Left renal cortex interstitium (tissue), 4 donors: ENCODE results near the gene IRX1. TPM values are rescaled to one million over a fixed set of nuclear protein-coding genes. Genes with fewer than 3 reads are reported as not detected.

Source experiments
- DNase-seq, 4 donors: peaks; one replicate each; pipeline ENCODE4 v3.0.0-alpha.2; 2013; ENCODE audit warnings: low read depth in 4 of 4, low spot score in 2 of 4, missing footprints in 1 of 4
- polyA plus RNA-seq, 4 donors: library from polyadenylated mRNA; unstranded; fragments of 120-200 nt; gene quantifications; one replicate each; pipeline ENCODE4 v1.2.1, GENCODE V29; 2013; ENCODE audit not compliant: insufficient read length in 4 of 4

IRX1 gene
- polyA plus RNA-seq, 4 donors, result 25.4 to 50.3 (median 42.3) TPM

- DNase-seq, result no peak
Measured at GRCh38 chr5:3600106-3601060, 4.8 kb downstream of the IRX1 start.

DNA sequence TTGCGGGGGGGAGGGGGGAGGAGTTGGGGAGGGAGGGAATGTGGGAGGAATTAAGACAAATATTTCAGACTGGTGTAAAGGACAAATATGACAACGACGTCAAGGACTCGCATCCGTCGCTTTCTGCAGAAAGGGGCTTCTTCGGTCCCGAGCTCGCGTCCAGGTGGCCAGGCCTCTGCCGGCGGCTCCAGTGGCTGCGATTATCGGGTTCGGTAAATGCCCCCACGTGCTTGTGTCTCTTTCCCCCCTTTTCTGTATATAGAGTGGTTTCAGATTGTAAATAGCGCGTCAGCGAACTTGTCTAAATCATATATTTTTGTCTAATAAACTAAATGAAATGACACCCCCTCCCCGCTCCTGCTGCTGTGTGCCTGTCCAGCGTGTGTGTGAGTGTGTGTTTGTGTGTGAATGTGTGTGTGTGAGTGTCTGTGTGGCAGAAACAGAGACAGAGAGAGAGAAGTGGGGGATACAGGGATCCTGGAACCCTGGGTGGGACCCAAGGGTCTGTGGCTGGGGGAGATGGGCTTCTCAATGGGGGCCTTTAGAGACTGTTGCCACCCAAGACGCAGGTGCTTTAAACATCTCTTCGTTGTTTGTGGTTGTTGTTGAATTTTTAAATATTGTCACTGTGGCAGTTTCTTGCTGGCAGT lies 5.6 kb downstream of the IRX1 start:
- DNase-seq, result no peak

DNA sequence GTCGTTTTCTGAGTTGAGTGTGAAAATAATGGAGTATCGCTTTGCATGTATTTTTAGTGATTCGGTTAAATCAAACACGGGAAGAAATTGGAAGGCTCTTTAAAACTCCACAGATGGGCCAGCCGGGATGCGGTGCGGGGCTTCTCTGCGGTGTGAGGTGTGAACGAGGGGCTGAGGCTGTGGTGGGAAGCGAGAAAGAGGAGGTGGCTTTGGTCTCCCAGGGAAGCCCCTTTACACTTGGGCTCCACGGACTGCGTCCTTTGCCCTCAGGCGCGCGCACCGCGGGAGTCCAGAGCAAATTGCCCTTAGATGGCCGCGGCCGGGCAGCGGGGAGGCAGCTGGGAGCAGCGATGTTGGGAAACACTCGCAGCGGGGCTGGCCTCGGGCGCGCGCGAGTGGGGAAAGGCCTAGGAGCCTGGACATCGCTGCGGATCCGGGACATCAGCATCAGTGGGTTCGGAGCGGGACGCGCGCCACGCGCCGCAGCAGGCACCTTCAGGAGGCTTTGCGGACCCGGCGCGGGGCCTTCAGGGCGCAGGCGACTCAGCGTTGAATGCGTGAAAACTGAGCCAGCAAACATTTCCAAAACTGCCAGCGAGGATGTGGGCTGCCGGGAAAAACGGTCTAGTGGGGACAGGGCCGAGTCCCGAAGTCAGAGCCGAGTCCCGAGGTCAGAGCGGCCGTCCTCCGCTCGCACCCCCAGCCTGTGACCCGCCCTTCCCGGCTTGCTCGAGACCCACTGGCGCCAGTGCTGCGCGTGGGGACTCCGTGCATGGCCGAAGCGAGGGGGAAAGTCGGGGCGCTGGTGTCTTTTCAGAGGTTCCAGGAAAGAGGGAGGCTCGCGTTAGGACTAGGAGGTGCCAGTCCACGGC lies 6.5 kb downstream of the IRX1 start:
- DNase-seq, result no peak

DNA sequence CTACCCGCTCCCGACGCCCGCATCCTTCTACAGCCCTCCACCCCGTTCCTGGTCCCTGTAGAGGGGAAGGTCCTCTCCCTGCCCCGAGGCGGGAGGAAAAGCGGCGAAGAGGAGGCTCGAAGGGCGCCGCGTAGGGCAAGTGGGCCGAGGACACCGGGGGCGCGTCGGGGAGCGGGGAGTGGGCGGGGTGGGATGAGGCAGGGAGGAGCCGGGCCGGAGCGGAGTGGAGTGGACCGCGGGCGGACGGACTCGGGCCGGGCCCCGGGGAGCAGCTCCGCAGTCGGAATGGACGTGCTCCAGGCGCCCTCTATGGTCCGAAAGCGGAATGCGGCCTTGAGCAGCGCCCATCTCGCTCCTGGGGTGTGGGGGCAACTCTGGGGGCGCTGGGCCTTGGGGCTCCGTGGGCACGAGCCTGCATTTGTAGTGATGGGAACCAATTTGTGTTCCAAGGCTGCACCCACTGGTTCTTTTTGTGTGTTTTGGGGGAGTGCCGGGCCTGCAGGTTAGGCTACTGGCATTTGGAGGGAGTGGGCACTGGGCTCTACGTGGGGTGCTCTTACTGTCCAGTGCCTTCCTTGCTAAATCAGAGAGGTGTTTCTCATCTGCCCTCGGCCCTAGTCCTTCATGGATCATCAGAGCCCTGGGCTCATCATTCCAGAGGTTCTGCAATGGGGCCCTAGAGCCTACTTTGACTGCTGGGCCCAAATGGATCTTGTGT lies 7.3 kb downstream of the IRX1 start:
- DNase-seq, result no peak

- no peak for DNase-seq
Measured at GRCh38 chr5:3604501-3604900, 8.9 kb downstream of the IRX1 start.

GRCh38 chr5:3605298-3606010 lies 9.8 kb downstream of the IRX1 start:
- no peak for DNase-seq

DNA sequence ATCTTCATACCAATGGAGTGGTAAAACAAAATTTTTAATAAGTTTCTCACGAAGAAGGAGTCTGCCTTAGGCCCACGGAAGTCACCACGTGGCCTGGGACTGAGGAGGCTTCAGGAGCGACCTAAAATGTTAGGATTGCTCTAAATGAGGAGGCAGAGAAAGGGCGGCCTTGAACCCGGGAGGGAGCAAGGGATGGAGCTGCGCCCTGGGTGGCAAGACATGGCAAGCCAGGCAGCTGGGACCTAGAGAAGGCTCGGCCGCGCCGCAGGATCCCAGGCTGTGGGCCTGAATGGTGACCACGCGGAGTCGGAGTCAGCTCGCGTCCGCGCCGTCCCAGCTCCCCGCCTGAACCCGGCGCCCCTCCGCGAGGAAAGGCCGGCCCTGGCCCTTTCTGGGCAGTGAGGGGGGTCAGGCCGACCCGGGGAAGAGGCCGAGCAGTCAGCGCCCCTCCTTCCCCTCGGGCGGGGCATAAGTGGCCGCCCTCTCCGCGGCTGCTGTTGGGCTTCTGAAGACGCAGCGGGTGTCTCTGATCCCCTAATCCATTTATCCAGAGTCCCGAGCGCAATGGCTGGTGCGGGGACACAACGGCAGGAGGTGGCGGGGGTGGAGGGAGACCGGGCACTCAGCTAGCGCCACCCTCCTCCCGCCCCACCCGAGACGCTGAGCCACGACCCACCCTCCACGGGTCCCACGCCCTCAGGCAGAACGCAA lies 10.6 kb downstream of the IRX1 start:
- DNase-seq, result no peak

GRCh38 chr5:3607541-3608181 lies 12.0 kb downstream of the IRX1 start:
- DNase-seq, result no peak

DNA sequence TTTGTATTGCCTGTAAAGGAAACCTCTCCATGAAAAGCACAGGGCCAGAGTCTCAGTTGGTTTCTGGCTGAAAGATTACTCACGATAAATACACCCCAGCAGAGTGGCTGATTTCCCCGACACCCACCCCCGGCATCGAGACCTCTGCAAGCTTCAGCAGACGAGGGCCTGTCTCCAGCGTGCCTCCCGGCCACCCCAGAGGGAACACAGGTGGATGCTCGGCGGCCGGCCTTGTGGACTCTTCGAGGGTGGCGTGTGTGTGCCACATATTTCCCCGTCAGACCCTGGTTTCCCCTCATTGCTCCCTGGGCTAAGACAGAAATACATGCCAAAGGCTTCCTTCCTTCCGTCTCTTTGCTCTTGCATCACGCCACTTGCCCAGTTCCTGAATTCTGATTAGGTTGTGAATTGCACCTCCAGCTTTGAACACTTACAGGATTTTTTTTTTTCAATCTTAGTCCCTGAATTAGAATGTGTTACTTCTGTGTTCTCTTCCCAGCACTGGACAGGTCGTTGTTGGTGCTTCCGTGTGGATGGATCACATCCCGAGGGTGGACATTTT lies 13.6 kb downstream of the IRX1 start:
- no peak for DNase-seq

DNA sequence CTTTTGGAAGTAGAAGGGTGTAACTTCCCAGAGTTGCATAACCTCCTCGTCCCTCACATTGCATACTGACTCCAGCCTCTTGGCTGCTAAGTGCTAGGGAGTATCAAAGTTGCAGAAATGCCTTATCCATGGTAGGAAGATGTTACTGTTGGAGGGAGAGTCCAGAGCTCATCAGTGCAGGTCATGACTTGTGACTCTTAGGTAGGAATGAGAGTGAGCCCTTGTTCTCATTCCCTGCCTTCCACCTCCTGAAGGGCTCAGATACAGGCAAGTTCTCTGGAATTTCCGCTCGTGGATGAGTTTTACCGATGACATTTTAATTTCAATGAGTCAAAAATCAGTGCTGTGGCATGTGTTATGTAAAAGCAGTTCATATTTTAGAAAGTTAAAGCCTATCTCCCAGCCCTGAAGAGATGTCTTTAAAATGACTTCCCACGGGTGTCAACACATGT lies 17.0 kb downstream of the IRX1 start:
- no peak for DNase-seq

DNA sequence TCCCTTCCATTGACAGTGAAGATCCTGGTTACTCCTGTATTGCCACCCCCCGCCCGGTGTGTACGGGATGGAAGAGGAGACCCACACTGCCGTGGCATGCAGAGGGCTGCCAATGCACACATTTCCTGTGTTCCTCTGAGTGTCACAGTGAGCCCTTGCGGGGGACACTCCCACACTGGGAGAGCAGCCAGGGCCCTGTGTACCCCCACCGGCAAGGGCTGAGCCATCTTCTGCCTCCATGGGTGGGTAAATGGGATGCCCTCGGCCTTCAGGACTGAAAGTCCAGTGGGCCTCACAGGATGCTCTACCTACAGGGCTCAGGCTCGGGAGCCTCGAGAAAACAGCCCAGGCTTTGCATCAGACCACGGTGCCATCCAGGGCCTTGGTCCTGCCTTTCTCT lies 18.1 kb downstream of the IRX1 start:
- no peak for DNase-seq

DNA sequence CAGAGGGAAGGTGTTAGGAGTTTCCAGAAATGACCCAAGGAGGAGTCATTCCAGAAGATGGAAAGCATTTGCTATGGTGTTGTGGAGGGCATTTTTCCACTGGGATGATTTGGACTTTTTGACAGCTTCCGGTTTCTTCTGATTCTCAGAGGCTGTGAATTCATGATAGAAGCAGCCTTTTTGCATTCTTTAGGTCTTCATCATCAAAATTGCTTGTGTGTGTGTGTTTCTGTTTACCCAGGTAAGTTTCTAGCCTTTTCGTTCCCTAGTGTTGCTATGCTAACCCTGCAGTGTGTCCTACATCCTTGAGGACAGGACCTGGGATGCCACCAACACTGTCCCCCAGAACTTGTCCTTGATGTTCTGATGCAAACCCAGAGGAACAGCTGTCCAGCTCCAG lies 19.6 kb downstream of the IRX1 start:
- DNase-seq, result no peak

DNA sequence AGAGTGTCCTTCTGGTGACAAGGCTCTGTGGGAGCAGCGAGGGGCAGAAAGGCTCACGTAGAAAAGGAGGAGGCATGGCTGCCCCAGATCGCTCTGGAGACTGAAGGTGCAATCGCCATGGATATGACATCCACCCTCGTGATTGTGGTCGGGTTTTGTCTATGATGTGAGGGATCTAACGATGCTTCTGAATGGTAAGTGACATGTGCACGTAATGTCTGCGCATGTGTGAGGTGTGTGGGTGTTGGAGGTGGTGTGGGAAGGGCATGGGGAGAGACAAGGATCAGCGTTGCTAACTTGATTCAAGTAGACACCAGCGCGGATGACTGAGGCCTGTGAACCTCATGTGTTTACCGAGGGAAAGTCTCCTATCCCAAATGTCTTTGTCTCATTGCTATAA lies 20.2 kb downstream of the IRX1 start:
- no peak for DNase-seq

GRCh38 chr5:3619579-3619978 lies 23.9 kb downstream of the IRX1 start:
- DNase-seq, result no peak

GRCh38 chr5:3622961-3623360 lies 27.3 kb downstream of the IRX1 start:
- DNase-seq, result no peak

DNA sequence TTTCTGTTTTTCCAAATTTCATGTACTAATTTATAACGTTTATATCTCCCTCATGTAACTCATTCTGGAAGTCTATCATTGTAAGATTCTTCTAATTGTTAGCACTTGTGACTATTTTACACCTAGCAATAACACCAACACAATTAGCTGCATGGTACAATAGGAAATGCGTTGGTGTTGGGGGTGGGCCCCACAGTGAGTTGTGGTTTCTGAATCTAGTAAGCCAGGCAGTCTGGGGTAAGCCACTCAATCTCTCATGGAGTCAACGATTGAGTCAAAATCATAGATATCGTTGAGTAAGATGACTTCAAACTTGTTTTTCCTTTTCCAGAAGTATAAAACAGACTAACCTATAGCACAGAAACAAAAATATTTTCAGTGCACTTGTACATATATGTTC lies 30.0 kb downstream of the IRX1 start:
- no peak for DNase-seq

GRCh38 chr5:3634061-3634460 lies 38.4 kb downstream of the IRX1 start:
- DNase-seq, result no peak

DNA sequence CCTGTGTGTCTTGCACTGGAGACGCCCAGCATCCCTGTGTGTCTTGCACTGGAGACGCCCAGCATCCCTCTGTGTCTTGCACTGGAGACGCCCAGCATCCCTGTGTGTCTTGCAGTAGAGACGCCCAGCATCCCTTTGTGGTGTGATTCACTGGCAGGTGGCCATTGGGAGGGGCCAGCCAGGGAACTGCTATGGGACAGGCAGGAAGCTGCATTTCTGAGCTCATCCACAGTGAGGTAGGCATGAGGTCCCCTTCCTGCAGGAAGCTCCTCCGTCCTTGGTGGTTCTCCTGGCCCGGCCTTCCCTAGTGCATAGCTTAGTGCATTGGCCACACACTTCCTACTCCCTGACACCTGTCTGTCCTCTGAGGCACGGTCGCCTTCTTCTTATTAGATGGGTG lies 43.5 kb downstream of the IRX1 start:
- DNase-seq, result no peak
